KMS-11 (cell line): ENCODE results near the gene VARS1.

Experiments used
- H2AFZ ChIP-seq: fragments of 200-600 bp; sonication (generic); 2 replicates; pipeline ENCODE4 v1.6.1; 2016; ENCODE audit warnings: antibody characterized with exemption, mixed run types, low read depth
- H3K27ac ChIP-seq: fragments of 200-600 bp; sonication (generic); 2 replicates; pipeline ENCODE4 v1.6.1; 2016; ENCODE audit warnings: mild to moderate bottlenecking, mixed run types
- H3K27me3 ChIP-seq: fragments of 200-600 bp; sonication (generic); 2 replicates; pipeline ENCODE4 v1.6.1; 2017; ENCODE audit warnings: mild to moderate bottlenecking, low read depth, mixed run types, moderate library complexity; ENCODE audit not compliant: insufficient read depth
- H3K36me3 ChIP-seq: fragments of 200-600 bp; sonication (generic); 2 replicates; pipeline ENCODE4 v1.6.1; 2017; ENCODE audit warnings: mild to moderate bottlenecking, mixed run types; ENCODE audit not compliant: insufficient read depth
- H3K4me1 ChIP-seq: fragments of 200-600 bp; sonication (generic); 2 replicates; pipeline ENCODE4 v1.6.1; 2016; ENCODE audit warnings: mild to moderate bottlenecking, low read depth, mixed run types; ENCODE audit not compliant: poor library complexity, severe bottlenecking
- H3K4me2 ChIP-seq: fragments of 200-600 bp; sonication (generic); 2 replicates; pipeline ENCODE4 v1.7.0; 2016; ENCODE audit warnings: mild to moderate bottlenecking, mixed run types
- H3K4me3 ChIP-seq: fragments of 200-600 bp; sonication (generic); IDR thresholded peaks from 2 replicates; pipeline ENCODE4 v1.6.1; 2017; ENCODE audit warnings: low read depth, low read length, mixed read lengths; ENCODE audit not compliant: insufficient read depth
- H3K79me2 ChIP-seq: fragments of 200-600 bp; sonication (generic); 2 replicates; pipeline ENCODE4 v1.6.1; 2016; ENCODE audit warnings: low read depth, mixed run types; ENCODE audit not compliant: insufficient read depth
- H3K9ac ChIP-seq: fragments of 200-600 bp; sonication (generic); 2 replicates; pipeline ENCODE4 v1.6.1; 2016; ENCODE audit warnings: mild to moderate bottlenecking, mixed run types
- H4K20me1 ChIP-seq: fragments of 200-600 bp; sonication (generic); 2 replicates; pipeline ENCODE4 v1.6.1; 2016; ENCODE audit warnings: mild to moderate bottlenecking, mixed run types; ENCODE audit not compliant: insufficient read depth
- CTCF ChIP-seq: fragments of 200-600 bp; sonication (generic); conservative IDR thresholded peaks from 2 replicates; pipeline ENCODE4 v1.6.1; 2017; ENCODE audit warnings: low read depth, mild to moderate bottlenecking, antibody characterized with exemption, low read length, moderate library complexity, mixed read lengths

The VARS1 gene

GRCh38 chr6:31763619-31763940 lies 32.0 kb downstream of the VARS1 start:
- no peak for TF ChIP-seq CTCF
- H3K4me3 ChIP-seq = no peak overlapping the region
- H3K36me3 ChIP-seq = no peaks in the 10 kb centered on the region
- H3K27me3 ChIP-seq = no peaks in the 10 kb centered on the region
- H3K4me2 ChIP-seq = no peak overlapping the region
- no peaks in the 10 kb centered on the region for H3K79me2 ChIP-seq
- no peaks in the 10 kb centered on the region for H4K20me1 ChIP-seq
- peaks cover 14% of the 10 kb centered on the region for H3K4me1 ChIP-seq
- H3K9ac ChIP-seq = no peak overlapping the region
- H2AFZ ChIP-seq = no peak overlapping the region
- H3K27ac ChIP-seq = no peak overlapping the region

GRCh38 chr6:31762878-31763618 lies 32.5 kb downstream of the VARS1 start:
- no peaks in the 10 kb centered on the region for H3K27me3 ChIP-seq
- no peak overlapping the region for H3K4me2 ChIP-seq
- no peak overlapping the region for H2AFZ ChIP-seq
- no peaks in the 10 kb centered on the region for H3K36me3 ChIP-seq
- TF ChIP-seq CTCF = no peak
- H3K27ac ChIP-seq = no peak overlapping the region
- no peak overlapping the region for H3K9ac ChIP-seq
- H3K79me2 ChIP-seq = no peaks in the 10 kb centered on the region
- no peak overlapping the region for H3K4me3 ChIP-seq
- peaks cover 14% of the 10 kb centered on the region for H3K4me1 ChIP-seq
- no peaks in the 10 kb centered on the region for H4K20me1 ChIP-seq

- Histone ChIP-seq H3K27ac (no peak within 1 kb of the TSS), H3K4me2 (no peak within 1 kb of the TSS), H3K9ac (no peak within 1 kb of the TSS), H3K36me3 (no peaks in the 10 kb centered on the region), H2AFZ (no peak within 1 kb of the TSS), H3K27me3 (no peaks in the 10 kb centered on the region), H3K4me3 (no peak within 1 kb of the TSS), H3K79me2 (no peaks in the 10 kb centered on the region), H4K20me1 (no peaks in the 10 kb centered on the region), H3K4me1 (peaks cover 14% of the 10 kb centered on the region)
- no peak for TF ChIP-seq CTCF
Observed at GRCh38 chr6:31762356-31762755, 33.2 kb downstream of the VARS1 start, which contains the start of gene SAPCD1. SAPCD1 (plus strand) TSS chr6:31762656; CDS start chr6:31763055, 399 bp downstream.

- no peak overlapping the region for H2AFZ ChIP-seq
- no peak overlapping the region for H3K4me3 ChIP-seq
- no peaks in the 10 kb centered on the region for H3K27me3 ChIP-seq
- H3K79me2 ChIP-seq = no peaks in the 10 kb centered on the region
- no peak for TF ChIP-seq CTCF
- H3K4me2 ChIP-seq = no peak overlapping the region
- no peaks in the 10 kb centered on the region for H4K20me1 ChIP-seq
- H3K9ac ChIP-seq = no peak overlapping the region
- peaks cover 14% of the 10 kb centered on the region for H3K4me1 ChIP-seq
- no peak overlapping the region for H3K27ac ChIP-seq
- H3K36me3 ChIP-seq = no peaks in the 10 kb centered on the region
Observed at GRCh38 chr6:31761343-31761742, 34.2 kb downstream of the VARS1 start.
